GM18951 (cell line): ENCODE results near the gene ADCY5.

Experiments used
- POLR2A ChIP-seq: IDR thresholded peaks from 4 replicates; pipeline ENCODE4 v1.6.1; 2011; ENCODE audit warnings: mild to moderate bottlenecking; ENCODE audit not compliant: insufficient read length, insufficient read depth; ENCODE audit errors: extremely low read depth
- in situ Hi-C: fragments of 300-500 bp; cut with MboI; formaldehyde crosslinking; loops from one replicate; pipeline ENCODE4 v1.12.0; 2022; ENCODE audit warnings: low sequenced_read_pairs, mixed read lengths, inconsistent platforms; ENCODE audit not compliant: unreplicated experiment

Gene ADCY5

GRCh38 chr3:123449102-123449996 is 459 bp upstream of the ADCY5 start:
- no peak for TF ChIP-seq POLR2A
- in situ Hi-C loops = no loop called here

- TF ChIP-seq POLR2A = no peak
- in situ Hi-C loops = no loop called here
These were observed 957 bp downstream of the ADCY5 start for GRCh38 chr3:123447749-123448517.

- TF ChIP-seq POLR2A = no peak
- in situ Hi-C loops = no loop called here
These were observed 1.5 kb downstream of the ADCY5 start for GRCh38 chr3:123447416-123447748.

GRCh38 chr3:123446610-123447109 is 2.2 kb downstream of the ADCY5 start:
- in situ Hi-C loops = no loop called here
- no peak for TF ChIP-seq POLR2A

- in situ Hi-C loops = no loop called here
- no peak for TF ChIP-seq POLR2A
These were observed 2.7 kb downstream of the ADCY5 start for GRCh38 chr3:123446210-123446609.

- TF ChIP-seq POLR2A = no peak
These were observed 3.2 kb downstream of the ADCY5 start for GRCh38 chr3:123445702-123446101.

GRCh38 chr3:123444744-123445143 is 4.1 kb downstream of the ADCY5 start:
- in situ Hi-C loops = no loop called here
- TF ChIP-seq POLR2A = no peak

More at GRCh38 chr3:123445702-123446101, 3.2 kb downstream of the ADCY5 start:
- in situ Hi-C loops = no loop called here

- in situ Hi-C loops = no loop called here
- no peak for TF ChIP-seq POLR2A
These were observed 4.9 kb downstream of the ADCY5 start for GRCh38 chr3:123444023-123444422.

- in situ Hi-C loops = no loop called here
- no peak for TF ChIP-seq POLR2A
These were observed 6.0 kb downstream of the ADCY5 start for GRCh38 chr3:123442908-123443307.

GRCh38 chr3:123442125-123442524 is 6.8 kb downstream of the ADCY5 start:
- TF ChIP-seq POLR2A = no peak
- in situ Hi-C loops = no loop called here

GRCh38 chr3:123439806-123440580 is 8.9 kb downstream of the ADCY5 start:
- TF ChIP-seq POLR2A = no peak
- in situ Hi-C loops = no loop called here

GRCh38 chr3:123432832-123433523 is 15.9 kb downstream of the ADCY5 start:
- no peak for TF ChIP-seq POLR2A
- in situ Hi-C loops = no loop called here
